HFFc6 (cell line): ENCODE data around the gene SLC9A4. TPM values are rescaled to one million over a fixed set of nuclear protein-coding genes. Genes with fewer than 3 reads are reported as not detected.

ENCODE experiments used
- DNase-seq: peaks from one replicate; pipeline ENCODE4 v3.0.0-alpha.2; 2018
- H3K27ac Mint-ChIP-seq: 2 replicates; pipeline ENCODE4 v1.8.0; 2020; ENCODE audit warnings: mild to moderate bottlenecking, mixed read lengths
- H3K27me3 Mint-ChIP-seq: 2 replicates; pipeline ENCODE4 v1.8.0; 2021; ENCODE audit warnings: mild to moderate bottlenecking, moderate library complexity, mixed read lengths; ENCODE audit not compliant: insufficient read depth
- H3K36me3 Mint-ChIP-seq: 2 replicates; pipeline ENCODE4 v1.8.0; 2021; ENCODE audit warnings: low read depth, mixed read lengths
- H3K4me1 Mint-ChIP-seq: 2 replicates; pipeline ENCODE4 v1.8.0; 2020; ENCODE audit warnings: low read depth, mixed read lengths
- H3K4me3 Mint-ChIP-seq: 2 replicates; pipeline ENCODE4 v1.8.0; 2020; ENCODE audit warnings: mild to moderate bottlenecking, moderate library complexity, mixed read lengths
- H3K9me3 Mint-ChIP-seq: 2 replicates; pipeline ENCODE4 v1.8.0; 2020; ENCODE audit warnings: mild to moderate bottlenecking, mixed read lengths
- CTCF ChIP-seq: fragments of 200-600 bp; sonication (generic); IDR thresholded peaks from 2 replicates; pipeline ENCODE4 v1.5.0; 2021; ENCODE audit warnings: antibody characterized with exemption, mild to moderate bottlenecking
- total RNA-seq, 6 experiments: library from RNA; stranded (reverse); fragmentation: NEBNext Ultra II Directional; extraction: Animal tissue kit (Norgen Biotek cat#: 25700); gene quantifications; 2 replicates in 1 of 6; 3 replicates in 5 of 6; pipeline ENCODE4 v1.2.3, GENCODE V29; 2021

The SLC9A4 gene
- total RNA-seq, 6 experiments from 2014 or later, result 0.05 TPM; not detected in 5

- no peaks in the 10 kb centered on the region; the same call in 1 of the 2 replicates for H3K27me3 Mint-ChIP-seq
- H3K36me3 Mint-ChIP-seq, result no peaks in the 10 kb centered on the region
- H3K27ac Mint-ChIP-seq, result no peak overlapping the region
- TF ChIP-seq CTCF, result no peak
- H3K4me3 Mint-ChIP-seq, result no peak overlapping the region
- DNase-seq, result no peak
- no peaks in the 10 kb centered on the region; the same call in 1 of the 2 replicates for H3K9me3 Mint-ChIP-seq
- no peaks in the 10 kb centered on the region for H3K4me1 Mint-ChIP-seq
These were observed 16.6 kb downstream of the SLC9A4 start for GRCh38 chr2:102489646-102490045.

GRCh38 chr2:102492006-102492405 lies 19.0 kb downstream of the SLC9A4 start:
- Mint-ChIP-seq H3K4me1 (no peaks in the 10 kb centered on the region), H3K36me3 (no peaks in the 10 kb centered on the region), H3K27me3 (no peaks in the 10 kb centered on the region; the same call in 1 of the 2 replicates), H3K9me3 (no peaks in the 10 kb centered on the region; the same call in 1 of the 2 replicates), H3K4me3 (no peak overlapping the region), H3K27ac (no peak overlapping the region)
- no peak for TF ChIP-seq CTCF
- no peak for DNase-seq

DNA sequence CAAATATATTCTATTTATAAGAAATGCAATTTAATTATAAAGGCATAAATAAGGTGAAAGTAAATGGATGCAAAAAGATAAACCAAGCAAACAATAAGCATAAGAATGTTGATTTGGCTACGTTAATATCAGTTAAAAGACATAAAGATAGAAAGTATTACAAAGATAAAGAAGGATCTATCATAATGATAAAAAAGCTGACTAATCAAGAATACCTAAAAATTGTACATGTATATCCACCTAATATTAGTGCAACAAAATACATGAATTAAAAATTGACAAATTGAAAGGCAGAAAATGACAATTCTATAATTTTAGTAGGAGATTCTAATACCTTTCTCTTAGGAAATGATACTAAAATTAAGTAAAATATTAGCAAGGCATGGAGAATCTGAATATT lies 21.5 kb downstream of the SLC9A4 start:
- Mint-ChIP-seq H3K36me3 (no peaks in the 10 kb centered on the region), H3K4me1 (no peaks in the 10 kb centered on the region), H3K4me3 (no peak overlapping the region), H3K27me3 (peaks cover 3% of the 10 kb centered on the region; the same call in 1 of the 2 replicates), H3K27ac (no peak overlapping the region), H3K9me3 (no peaks in the 10 kb centered on the region; the same call in 1 of the 2 replicates)
- no peak for DNase-seq
- TF ChIP-seq CTCF, result no peak

DNA sequence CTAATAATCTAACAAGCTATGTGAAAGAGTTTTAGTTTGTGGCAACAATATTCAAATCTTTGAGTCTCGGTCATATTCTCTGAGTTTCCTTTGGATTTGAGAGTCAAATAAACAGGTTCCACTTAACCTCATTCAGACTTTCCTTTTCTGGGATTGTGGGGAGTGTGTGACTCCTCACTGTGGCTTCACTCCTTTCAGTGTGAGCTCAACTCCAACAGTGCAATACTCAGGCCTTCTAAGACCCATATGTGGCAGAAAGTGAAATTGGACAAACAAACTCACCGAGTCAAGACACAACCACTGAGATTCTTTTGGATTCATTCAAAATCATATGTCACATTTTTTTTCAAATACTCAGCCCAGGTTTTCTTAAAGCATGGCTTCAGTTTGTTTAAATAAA lies 25.4 kb downstream of the SLC9A4 start:
- no peak for DNase-seq
- H3K27ac Mint-ChIP-seq, result no peak overlapping the region
- no peak overlapping the region for H3K4me3 Mint-ChIP-seq
- H3K9me3 Mint-ChIP-seq, result no peaks in the 10 kb centered on the region
- no peaks in the 10 kb centered on the region for H3K4me1 Mint-ChIP-seq
- TF ChIP-seq CTCF, result no peak
- no peaks in the 10 kb centered on the region for H3K36me3 Mint-ChIP-seq
- peaks cover 7% of the 10 kb centered on the region for H3K27me3 Mint-ChIP-seq

DNA sequence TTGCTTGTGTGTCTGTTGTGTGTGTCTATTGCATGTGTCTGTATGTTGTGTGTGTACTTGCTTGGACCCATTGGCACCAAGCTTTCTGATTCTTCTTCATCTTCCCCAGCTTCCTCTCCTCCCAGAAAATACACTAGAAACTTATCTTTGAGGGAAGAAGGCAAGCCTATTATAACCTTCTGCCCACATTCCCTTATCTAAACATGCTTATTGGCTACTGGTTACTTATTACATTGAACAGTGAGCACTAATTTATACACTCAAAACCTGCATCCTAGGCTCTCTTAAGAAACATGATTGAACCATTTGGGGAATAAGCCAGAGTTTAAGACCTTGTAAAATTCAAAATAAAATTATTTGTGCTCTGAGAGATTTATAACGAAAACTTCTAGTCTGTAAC lies 26.5 kb downstream of the SLC9A4 start:
- H3K27me3 Mint-ChIP-seq, result peaks cover 8% of the 10 kb centered on the region

More for the DNA sequence above, 26.5 kb downstream of the SLC9A4 start:
- Mint-ChIP-seq H3K36me3 (no peaks in the 10 kb centered on the region), H3K9me3 (no peaks in the 10 kb centered on the region), H3K4me1 (no peaks in the 10 kb centered on the region), H3K27ac (no peak overlapping the region), H3K4me3 (no peak overlapping the region)
- TF ChIP-seq CTCF, result no peak
- DNase-seq, result no peak
